ENCODE measurements around the gene SETX.

Gene SETX

DNA sequence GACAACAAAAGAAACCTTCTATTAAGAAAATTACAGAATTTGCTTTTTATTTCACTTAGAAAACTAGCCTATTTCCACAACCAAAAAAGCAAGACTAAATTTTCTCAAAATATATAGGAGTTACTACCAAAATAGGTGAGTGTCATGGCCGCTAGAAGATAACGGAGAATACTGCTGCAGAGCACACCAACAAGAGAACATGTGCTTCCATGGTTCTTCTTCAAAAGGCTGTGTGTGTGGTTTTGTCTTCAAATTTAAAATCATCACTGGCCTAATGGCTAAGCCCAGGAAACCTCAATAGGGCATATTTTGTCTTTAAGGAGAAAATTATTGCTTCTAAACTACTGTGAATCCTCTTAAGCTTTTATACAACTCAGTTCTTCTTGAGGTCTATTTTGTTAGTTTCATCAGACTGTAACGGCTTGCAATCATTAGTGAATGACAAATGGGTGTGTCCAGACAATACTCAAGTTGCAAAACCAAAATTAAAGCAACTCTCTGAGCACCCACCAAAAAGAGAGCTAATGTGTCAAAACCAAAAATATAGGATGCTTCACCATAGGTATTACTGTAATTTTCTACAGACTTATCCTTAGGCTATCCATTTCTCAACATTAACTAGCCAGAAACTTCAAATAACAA, 3.3 kb downstream of the SETX start:
- no peak for DNase-seq (ENCODE audit: low spot score)

DNA sequence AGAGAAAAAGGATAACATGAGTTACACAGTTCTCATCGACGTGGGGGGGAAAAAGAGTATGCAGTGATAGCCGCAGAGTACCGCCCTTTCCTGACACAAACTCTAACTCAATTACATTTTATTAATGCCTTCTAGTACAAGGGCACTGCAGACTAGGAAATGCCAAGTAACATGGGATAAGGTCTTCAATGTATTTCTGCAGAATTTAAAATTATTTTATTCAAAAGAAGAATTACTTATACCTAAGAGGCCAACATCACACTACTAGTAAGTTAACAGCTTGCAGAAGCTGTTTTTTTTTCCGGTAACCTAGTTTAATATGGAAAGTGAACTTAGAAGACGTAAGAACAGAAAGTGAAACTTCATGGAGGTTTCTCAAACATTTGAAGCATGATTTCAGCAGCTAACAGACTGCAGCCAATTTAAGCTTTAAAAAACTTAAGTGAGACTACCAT, 3.9 kb downstream of the SETX start:
- no peak for DNase-seq (ENCODE audit: low spot score)

DNA sequence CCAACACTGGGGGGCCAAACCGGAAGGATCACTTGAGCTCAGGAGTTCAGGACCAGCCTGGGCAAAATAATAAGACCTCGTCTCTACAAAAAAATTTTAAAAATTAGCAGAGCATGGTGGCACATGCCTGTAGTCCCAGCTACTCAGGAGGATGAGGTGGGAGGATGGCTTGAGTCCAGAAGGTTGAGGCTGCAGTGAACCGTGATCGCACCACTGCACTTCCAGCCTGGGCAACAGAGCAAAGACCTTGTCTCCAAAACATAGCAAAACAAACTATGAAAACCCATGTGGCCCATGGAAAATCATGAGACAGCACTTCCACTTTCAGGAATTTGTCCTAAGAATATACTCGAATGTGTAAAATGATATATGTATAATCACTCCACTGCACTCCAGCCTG, 6.1 kb downstream of the SETX start:
- DNase-seq (ENCODE audit: low spot score), result no peak

DNA sequence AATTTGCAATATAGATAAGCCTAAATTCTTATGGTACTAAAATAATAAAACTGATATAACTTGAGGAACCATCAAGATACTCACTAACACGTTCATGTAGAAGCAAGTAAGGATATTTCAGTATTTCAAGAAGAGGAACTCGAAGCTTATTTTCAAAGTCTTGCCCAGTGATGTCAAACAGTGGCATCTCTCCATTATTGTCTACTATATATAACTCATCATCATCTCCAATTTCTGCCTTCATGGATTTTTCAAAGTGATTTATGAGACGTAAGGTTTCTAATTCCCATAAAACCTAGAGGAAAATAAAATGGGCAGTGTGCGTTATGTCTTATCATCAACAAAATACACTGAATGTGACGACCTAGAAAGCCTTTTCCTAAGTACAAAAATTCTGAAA, 8.6 kb downstream of the SETX start:
- DNase-seq (ENCODE audit: low spot score), result no peak

DNA sequence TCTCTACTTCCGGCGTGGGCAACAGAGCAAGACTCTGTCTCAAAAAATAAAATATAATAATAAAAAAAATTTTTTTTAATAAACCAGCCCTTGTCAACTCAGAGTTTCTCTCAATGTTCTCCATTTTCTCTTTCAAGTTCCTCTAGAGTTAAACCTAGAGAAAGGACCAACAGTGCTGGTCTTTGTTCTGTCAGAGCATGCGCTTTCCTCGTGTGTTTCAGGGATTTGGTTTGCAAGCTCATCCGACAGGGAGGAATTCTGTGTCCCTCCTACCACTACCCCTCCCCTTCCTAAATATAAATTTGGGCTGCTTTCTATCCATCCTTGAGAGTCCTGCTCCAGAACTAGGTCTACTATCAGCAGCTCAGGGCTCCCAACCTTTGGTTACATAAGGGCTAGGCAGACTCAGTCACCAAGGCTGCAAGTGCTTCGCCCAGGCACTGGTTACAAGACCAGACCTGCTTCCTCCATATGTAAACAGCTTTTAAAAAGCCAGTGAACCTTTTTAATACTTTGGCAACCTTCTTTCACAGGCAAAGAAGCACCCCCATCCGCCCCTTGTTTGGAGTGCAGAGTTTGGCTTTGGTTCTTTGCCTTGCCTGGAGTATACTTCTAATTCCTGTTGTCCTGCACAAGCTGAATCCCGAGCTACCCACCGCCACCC, 13.5 kb downstream of the SETX start:
- DNase-seq (ENCODE audit: low spot score), result no peak

DNA sequence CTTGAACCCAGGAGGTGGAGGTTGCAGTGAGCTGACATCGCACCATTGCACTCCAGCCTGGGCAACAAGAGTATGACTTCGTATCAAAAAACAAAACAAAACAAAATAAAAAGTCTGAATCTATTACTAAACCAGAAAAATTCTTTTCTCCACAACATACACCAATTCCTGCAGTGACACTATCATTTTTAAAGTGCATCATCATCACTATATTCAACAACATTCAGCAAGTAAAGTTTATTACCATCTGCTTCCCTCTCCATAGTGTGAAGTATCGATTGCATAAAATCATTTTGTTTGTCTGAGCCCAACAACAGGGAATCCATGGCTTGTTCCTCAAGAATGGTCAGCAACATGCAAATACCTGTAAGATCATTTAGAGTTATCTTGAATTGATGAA, 20.4 kb downstream of the SETX start:
- no peak for DNase-seq (ENCODE audit: low spot score)

DNA sequence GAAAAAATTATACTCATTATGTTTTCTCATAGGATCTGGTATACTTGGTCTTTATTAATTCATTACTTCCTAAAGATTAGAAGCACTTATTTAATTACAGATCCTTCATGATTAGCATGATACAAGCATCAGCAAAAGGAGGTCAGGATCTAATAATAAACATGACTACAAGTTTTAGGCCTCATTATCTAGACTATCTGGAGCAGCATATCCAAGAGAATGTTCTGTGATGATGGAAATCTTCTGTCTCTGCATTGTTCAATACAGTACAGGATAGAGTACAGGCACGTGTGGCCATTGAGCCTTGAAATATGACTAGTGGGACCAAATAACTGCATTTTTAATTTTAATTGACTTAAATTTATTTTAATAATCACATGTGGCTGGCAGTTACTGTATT, 21.2 kb downstream of the SETX start:
- no peak for DNase-seq (ENCODE audit: low spot score)

DNA sequence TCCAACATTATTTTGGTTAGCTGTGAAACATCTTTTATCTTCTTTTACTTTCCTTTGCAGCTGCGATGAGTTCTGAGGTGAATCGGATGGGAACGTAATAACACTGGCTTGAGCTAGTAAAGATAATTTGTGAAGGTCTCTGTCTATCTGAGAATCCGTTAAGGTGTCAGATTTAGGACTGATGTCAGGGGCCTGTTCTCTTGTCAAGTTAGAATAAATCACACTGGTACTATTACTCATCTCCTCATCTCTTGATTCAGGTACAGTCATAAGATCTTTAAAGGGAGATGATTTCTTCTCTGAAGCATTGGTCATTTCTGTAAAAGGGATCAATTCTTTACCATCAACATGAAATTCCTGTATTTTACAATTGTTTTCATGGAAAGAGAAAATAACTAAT, 26.2 kb downstream of the SETX start:
- DNase-seq (ENCODE audit: low spot score), result no peak

DNA sequence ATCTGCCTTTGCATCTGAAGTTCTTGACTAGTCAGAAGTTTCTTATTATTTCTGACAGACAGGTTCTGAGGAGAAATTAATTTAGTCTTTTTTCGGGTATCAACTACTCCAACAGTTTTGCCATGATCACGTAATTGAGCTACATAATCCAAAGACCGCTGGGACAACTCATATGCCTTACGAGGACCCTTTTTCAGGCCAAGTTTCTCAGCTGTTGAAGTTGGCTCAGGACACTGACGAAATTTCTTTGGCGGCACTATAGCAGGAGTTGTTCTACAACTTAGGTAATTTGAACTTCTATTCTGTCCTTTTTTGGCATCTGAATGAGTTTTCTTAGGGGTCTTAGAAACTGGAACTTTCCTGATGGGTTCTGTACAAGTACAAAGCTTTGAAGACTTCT, 27.2 kb downstream of the SETX start:
- DNase-seq (ENCODE audit: low spot score), result no peak

DNA sequence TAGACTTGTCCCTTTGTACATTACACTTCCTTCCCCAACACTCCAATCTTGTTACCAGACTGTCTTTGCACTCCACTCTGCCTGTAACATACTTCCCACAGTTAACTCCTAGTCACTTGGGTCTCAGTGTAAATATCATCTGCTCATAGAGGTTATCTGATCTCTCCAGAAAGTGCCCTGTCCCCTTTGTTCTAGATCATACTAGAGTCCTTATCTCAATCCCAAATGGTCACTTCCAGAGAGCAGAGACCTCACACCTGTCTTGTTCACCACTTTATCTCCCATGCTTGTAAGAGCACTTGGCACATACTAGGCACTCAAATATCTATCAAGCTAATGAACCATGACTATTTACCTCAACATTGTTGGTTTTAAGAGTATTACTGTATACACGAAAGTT, 30.4 kb downstream of the SETX start:
- no peak for DNase-seq (ENCODE audit: low spot score)

DNA sequence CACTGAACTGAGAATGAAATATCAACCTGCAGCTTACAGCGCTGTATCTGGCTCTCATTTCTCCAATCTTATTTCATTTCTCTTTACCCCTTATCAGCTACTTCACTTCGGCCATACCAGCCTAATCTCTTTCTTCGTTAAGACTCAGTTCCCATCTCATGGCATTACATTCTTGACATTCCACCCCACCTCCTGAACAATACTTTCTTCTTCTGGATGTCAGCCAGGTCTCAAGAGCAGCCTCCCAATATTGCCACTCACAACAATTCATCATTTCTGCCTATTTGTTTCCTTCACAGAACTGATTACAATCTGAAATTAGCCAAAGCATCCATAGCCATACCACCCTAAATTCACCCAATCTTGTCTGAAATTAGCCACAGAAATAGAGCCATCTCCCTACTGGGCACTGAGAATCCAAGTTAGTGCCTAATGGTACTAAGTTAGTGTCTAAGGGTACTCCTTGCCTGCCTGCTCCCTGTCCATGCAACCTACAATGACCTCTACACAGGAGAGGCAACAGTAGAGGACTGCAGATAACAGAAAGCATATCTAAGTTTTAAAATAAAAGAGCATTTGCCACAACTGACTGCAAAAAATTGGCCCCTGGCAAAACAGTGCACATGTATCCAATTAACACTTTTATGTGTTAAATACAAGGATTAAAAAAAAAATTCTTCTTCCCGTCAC, 35.2 kb downstream of the SETX start:
- no peak for DNase-seq (ENCODE audit: low spot score)

DNA sequence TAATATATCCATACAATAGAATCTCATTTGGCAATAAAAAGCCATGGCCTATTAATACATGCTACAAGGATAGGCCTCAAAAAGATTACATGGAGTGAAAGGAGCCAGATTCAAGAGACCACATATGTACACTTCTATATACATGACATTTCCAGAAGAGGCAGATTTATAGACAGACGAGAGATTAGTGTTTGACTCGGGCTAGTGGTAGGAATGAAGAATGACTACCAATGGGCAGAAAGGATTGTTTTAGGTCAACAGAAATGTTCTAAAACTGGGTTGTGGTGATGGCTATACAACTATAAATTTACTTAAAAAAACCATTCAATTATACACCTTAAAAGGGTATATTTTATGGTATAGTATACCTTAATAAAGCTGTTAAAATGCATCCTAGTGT, 41.9 kb downstream of the SETX start:
- DNase-seq (ENCODE audit: low spot score), result no peak

DNA sequence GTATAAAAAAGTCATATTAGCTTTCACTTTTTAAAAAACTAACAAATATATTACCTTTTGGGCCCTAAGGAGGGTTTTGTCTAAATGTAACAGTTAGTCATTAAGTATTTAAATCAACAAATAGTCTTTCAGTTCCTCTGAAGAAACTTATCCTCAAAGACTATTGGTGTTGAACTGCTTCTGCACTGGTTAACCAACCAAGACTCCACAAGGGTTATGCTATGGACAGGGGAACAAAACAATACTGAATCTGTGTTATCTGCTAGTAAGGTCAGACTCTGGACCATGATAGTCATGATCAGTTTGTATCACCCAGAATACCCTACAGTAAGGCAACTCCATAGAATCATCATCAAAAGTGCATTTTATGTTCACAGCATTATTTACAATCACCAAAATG, 42.4 kb downstream of the SETX start:
- no peak for DNase-seq (ENCODE audit: low spot score)

DNA sequence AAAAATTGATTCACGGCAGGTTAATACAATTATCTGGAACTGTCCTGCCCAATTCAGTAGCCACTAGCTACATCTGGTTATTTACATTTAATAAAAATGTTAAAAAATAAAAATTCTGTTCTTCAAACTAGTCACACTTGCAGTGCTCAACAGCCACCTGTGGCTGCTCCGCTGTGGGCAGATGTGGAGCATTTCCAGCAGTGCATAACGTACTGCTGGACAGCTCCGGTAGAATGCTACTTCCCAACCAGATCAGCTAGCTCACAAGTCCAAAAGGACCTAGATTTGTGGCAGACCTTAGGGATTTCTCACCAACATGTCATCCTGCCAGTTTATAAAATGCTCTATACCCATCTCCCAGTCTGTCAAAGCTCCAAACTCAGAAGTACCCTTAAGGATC, 42.8 kb downstream of the SETX start:
- DNase-seq (ENCODE audit: low spot score), result no peak

DNA sequence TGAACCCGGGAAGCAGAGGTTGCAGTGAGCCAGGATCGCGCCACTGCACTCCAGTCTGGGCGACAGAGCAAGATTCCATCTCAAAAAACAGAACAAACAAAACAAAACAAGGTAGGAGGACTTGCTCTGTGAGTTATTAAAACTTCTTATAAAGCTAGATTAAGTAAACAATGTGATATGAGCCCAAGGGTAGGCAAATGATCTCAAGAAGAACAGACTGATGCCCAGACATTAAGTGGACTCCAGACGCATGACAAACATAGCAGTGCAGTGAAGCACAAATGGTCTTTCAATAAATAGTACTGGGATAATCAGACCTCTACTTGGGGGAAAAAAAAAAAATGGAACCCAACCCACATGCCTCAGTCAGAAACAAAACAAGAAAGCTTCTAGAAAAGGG, 45.7 kb downstream of the SETX start:
- DNase-seq (ENCODE audit: low spot score), result no peak

DNA sequence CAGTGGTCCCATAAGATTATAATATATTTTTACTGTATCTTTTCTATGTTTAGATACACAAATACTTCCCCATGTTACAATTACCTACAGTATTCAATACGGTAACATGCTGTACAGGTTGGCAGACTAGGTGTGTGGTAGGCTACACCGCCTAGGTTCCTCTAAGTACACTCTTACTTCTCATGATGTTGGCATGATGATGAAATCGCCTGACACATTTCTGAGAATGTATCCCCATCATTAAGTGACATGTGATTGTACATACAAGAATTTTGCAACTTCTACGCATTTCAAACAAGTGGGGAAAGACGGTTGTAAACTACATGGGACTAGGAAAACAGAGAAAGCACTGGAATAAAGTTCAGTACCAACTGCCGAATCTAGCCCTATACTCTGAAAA, 53.3 kb downstream of the SETX start:
- no peak for DNase-seq (ENCODE audit: low spot score)

DNA sequence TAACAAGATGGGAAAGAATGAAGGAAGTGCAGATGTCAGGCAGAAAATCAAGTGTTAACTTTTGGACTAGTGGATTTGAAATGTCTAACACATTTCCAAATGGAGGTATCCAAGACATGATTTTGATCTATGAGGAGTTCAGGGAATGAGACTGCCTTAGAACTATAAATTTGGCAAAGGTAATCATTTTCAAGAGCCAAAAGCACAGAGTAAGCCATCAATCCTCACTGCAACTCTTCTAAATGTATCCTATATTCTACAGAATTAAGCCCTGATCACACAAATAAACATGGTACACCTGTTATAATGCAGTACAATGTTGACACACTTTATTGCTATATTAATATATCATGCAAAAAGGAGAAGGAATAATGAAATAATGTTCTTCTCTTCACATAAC, 55.6 kb downstream of the SETX start:
- no peak for DNase-seq (ENCODE audit: low spot score)

DNA sequence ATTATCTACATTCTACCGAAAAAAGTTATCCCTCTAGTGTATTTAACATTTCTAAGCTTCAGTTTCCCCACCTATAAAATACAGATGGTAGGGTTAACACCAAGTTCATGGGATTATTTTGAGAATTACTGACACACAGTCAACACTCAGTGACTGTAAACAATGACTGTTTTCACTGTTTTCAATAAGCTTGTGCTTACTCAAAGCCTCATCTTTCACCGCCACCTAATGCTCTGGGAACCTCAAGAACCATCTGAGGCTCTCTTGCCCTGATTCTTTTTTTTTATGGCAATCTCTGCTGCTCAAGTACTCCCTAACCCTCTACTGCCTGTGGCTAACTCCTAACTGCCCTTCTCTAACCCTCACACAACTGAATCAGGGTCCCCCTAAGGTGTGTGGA, 59.6 kb downstream of the SETX start:
- no peak for DNase-seq (ENCODE audit: low spot score)

DNA sequence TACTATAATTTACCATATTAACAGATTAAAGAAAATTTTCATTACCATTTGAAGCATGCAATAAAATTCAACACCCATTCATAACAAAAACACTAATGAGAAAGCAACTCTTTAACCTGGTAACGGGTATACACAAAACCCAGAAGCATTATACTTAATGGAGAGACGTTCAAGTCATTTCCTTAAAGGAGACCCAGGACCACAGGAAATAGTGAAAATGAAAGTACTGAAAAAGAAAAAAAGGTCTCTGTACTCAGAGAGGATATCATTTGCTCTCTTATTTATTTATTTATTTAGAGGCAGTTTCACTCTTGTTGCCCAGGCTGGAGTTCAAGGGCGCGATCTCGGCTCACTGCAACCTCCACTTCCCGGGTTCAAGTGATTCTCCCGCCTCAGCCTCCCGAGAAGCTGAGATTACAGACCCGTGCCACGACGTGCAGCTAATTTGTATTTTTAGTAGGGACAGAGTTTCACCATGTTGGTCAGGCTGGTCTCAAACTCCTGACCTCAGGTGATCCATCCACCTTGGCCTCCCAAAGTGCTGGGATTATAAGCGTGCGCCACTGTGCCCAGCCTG, 61.6 kb downstream of the SETX start:
- DNase-seq (ENCODE audit: low spot score), result no peak

DNA sequence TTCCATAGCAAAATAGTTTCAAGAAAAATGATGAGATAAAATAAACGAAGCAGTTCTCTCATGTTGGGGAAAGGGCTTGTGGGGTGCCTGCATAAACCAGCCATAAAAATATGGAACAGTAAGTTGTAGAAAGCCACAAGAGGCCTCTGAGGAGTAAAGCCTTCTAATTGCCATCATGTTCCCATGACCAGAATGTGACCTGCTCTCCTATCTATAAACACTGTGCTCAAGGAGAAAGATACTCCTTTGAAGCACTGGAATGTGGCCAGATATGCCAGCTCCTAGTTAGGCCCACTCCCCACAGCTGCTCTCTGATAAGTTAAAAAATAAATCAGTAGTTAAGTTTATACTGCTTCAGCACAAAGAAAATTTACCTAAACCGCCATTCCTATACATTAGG, 65.8 kb downstream of the SETX start:
- DNase-seq (ENCODE audit: low spot score), result no peak

DNA sequence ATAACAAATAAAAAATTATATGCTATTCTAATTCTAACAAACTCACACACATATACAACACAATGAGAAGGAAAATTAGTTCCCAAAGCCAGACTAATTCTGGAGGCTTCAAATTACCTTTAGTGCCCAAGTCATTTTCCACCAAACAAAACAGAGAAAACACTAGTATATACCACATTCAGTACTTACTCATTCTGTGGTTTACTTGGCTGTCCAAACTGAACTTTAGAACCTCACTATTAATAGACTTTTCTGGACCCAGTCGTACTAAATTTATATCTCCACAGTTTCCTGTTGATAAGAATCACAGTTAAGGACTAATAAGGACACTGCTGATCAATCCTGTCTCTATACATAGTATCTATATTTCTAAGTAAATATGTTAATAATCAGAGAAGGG, 66.4 kb downstream of the SETX start:
- DNase-seq (ENCODE audit: low spot score), result no peak

DNA sequence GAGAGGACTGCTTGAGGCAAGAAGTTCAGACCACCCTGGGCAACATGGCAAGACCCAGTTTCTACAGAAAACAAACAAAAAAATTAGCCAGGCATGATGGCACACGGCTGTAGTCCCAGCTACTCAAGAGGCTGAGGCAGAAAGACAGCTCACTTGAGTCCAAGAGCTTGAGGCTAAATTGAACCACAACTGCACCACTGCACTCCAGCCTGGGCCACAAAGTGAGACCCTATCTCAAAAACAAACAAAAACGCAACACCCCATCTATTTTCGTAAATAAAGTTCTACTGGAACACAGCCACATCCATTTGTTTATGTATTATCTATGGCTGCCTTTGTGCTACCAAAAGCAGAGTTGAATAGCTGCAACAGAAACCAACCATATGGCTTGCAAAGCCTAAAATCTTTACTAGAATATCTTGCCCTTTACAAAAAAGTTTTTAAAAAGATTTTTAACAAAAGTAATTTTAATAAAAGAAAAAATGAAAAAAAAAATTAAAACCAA, 67.5 kb downstream of the SETX start:
- no peak for DNase-seq (ENCODE audit: low spot score)

DNA sequence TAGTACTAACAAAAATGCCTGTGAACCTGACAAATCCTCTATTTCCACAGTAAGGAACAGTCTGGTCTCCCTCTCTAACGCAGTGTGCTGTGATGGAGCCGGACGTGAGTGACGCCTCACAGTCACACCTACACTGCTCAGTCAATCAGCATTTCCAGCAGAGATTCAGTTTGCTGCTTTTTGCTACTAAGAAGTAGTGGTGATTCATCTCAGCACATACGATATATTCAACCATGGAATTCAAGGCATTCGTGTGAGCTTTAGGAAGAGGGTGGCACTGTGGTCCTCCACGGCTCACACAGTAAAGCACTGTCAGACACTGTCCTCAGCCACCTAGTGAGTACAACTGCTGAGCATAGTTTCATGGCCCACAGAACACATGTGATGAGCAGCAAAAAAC, 70.9 kb downstream of the SETX start:
- no peak for DNase-seq (ENCODE audit: low spot score)
